Skeletal muscle cell (primary cell): ENCODE measurements around the gene RNLS.

Source experiments
- DNase-seq: peaks from one replicate; pipeline ENCODE4 v3.0.0-alpha.2; 2010; ENCODE audit warnings: low read depth
- H3K4me3 ChIP-seq: 2 replicates; pipeline ENCODE4 v1.5.1; 2011; ENCODE audit warnings: low read depth, mild to moderate bottlenecking, control low read depth, low read length, moderate library complexity

The RNLS gene

GRCh38 chr10:88582806-88583583 lies at the start of gene RNLS:
TSS of gene RNLS (minus strand) at chr10:88583318.
- H3K4me3 ChIP-seq, result peak within 1 kb of the TSS; percentile 51
- DNase-seq, result peak; percentile 1

GRCh38 chr10:88624840-88625239 lies 41.7 kb upstream of the RNLS start:
- no peak for DNase-seq
- H3K4me3 ChIP-seq, result no peak overlapping the region

- no peak for DNase-seq
These were observed 40.7 kb upstream of the RNLS start for GRCh38 chr10:88623835-88624234.

GRCh38 chr10:88620441-88620840 lies 37.3 kb upstream of the RNLS start:
- peak; percentile 15 for DNase-seq
- H3K4me3 ChIP-seq, result no peak overlapping the region

More at GRCh38 chr10:88623835-88624234, 40.7 kb upstream of the RNLS start:
- H3K4me3 ChIP-seq, result no peak overlapping the region

GRCh38 chr10:88618496-88618895 lies 35.4 kb upstream of the RNLS start:
- DNase-seq, result no peak
- H3K4me3 ChIP-seq, result no peak overlapping the region

GRCh38 chr10:88617772-88618300 lies 34.7 kb upstream of the RNLS start:
- H3K4me3 ChIP-seq, result no peak overlapping the region
- DNase-seq, result no peak

- H3K4me3 ChIP-seq, result no peak overlapping the region
- DNase-seq, result no peak
These were observed 33.3 kb upstream of the RNLS start for GRCh38 chr10:88616250-88616977.

- DNase-seq, result no peak
These were observed 25.7 kb upstream of the RNLS start for GRCh38 chr10:88608780-88609179.

GRCh38 chr10:88608052-88608732 lies 25.1 kb upstream of the RNLS start:
- DNase-seq, result no peak

More at GRCh38 chr10:88608780-88609179, 25.7 kb upstream of the RNLS start:
- H3K4me3 ChIP-seq, result no peak overlapping the region

GRCh38 chr10:88598055-88598454 lies 14.9 kb upstream of the RNLS start:
- no peak overlapping the region for H3K4me3 ChIP-seq
- no peak for DNase-seq

More at GRCh38 chr10:88608052-88608732, 25.1 kb upstream of the RNLS start:
- H3K4me3 ChIP-seq, result no peak overlapping the region

GRCh38 chr10:88594482-88594881 lies 11.4 kb upstream of the RNLS start:
- DNase-seq, result no peak

GRCh38 chr10:88592906-88593305 lies 9.8 kb upstream of the RNLS start:
- DNase-seq, result no peak

More at GRCh38 chr10:88594482-88594881, 11.4 kb upstream of the RNLS start:
- no peak overlapping the region for H3K4me3 ChIP-seq

GRCh38 chr10:88592381-88592780 lies 9.3 kb upstream of the RNLS start:
- DNase-seq, result no peak
- H3K4me3 ChIP-seq, result no peak overlapping the region

More at GRCh38 chr10:88592906-88593305, 9.8 kb upstream of the RNLS start:
- H3K4me3 ChIP-seq, result no peak overlapping the region

GRCh38 chr10:88586462-88586861 lies 3.3 kb upstream of the RNLS start, which contains the start of gene LIPJ:
TSS of gene LIPJ (plus strand) at chr10:88586762. CDS start at chr10:88590688, 3,926 bp downstream.
- no peak for DNase-seq
- no peak within 1 kb of the TSS for H3K4me3 ChIP-seq

GRCh38 chr10:88583584-88583957 lies 453 bp upstream of the RNLS start:
- no peak for DNase-seq
- H3K4me3 ChIP-seq, result peak overlapping the region; percentile 51

GRCh38 chr10:88582411-88582805 lies 710 bp downstream of the RNLS start:
- peak overlapping the region; percentile 51 for H3K4me3 ChIP-seq
- DNase-seq, result no peak

- no peak overlapping the region for H3K4me3 ChIP-seq
- no peak for DNase-seq
These were observed 18.0 kb downstream of the RNLS start for GRCh38 chr10:88565072-88565471.

GRCh38 chr10:88562152-88562551 lies 21.0 kb downstream of the RNLS start:
- DNase-seq, result no peak
- no peak overlapping the region for H3K4me3 ChIP-seq

- H3K4me3 ChIP-seq, result no peak overlapping the region
- peak; percentile 66 for DNase-seq
These were observed 25.5 kb downstream of the RNLS start for GRCh38 chr10:88557658-88558057.

GRCh38 chr10:88557256-88557655 lies 25.9 kb downstream of the RNLS start:
- no peak overlapping the region for H3K4me3 ChIP-seq
- no peak for DNase-seq
